Measurements from ENCODE around the gene GALNT14. TPM values are rescaled to one million over a fixed set of nuclear protein-coding genes. Genes with fewer than 3 reads are reported as not detected.

Gene GALNT14
- total and polyA plus RNA-seq, 2 of the 8 experiments (the other 6 are each of a cell fraction or from before 2014, with no cell fraction given): 13.0 to 13.7 TPM

DNA sequence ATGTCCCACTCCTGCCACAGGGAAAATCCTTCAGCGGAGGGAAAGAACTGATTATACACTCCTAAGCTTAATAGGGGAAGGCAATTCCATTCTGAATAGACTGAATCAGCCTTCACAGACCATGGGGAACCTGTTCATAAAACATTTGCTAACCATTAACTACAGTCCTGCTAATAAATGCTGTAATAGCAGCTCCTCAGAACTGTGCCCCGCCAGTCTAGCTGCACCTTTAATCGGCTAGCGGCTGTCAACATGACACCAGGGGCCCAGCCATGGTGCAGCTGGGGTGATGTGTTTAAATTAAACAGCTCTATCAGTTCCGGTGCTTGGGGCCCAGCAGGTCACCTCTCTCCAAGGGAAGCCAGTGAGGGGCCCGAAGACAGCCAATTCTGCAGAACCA lies 77.8 kb downstream of the GALNT14 start:
- 93% methylated on average over 6 of the region's 6 CpGs; no CpG with 5 or more reads in 1 of the 2 experiments for WGBS, 2 experiments (ENCODE audit: extremely low coverage in 1 of 2, insufficient coverage in 1 of 2, insufficient read length in 1 of 2, insufficient replicate concordance in 2 of 2, low coverage in 1 of 2, low lambda C conversion rate in 2 of 2, missing lambda C conversion rate in 1 of 2)
- no peak overlapping the region for H2AK5ac ChIP-seq (ENCODE audit: low read depth, low read length)
- H4K8ac ChIP-seq (ENCODE audit: extremely low read depth, insufficient read depth, low read length): no peak overlapping the region
- TF ChIP-seq FOSL1 (IDR thresholded peaks at IDR 0.05; ENCODE audit: insufficient read depth, low read depth, low read length): no peak
- no peak for TF ChIP-seq KDM5A (IDR thresholded peaks at IDR 0.05; ENCODE audit: low read length)
- TF ChIP-seq RFX5 (IDR thresholded peaks at IDR 0.05; ENCODE audit: borderline replicate concordance, low read depth, low read length): no peak
- TF ChIP-seq ZNF274 (IDR thresholded peaks at IDR 0.05; ENCODE audit: borderline replicate concordance, extremely low read depth, low read length): no peak
- TF ChIP-seq CEBPB (IDR thresholded peaks at IDR 0.05; ENCODE audit: low read depth, low read length): no peak
- DNase-seq (ENCODE audit: low read depth in 1 of 2, low spot score in 2 of 2) (no peak), FAIRE-seq (no peak)
- no peak overlapping the region for H2AFZ ChIP-seq (ENCODE audit: low read length)
- H4K20me1 ChIP-seq (replicated peaks in 1 of 2; ENCODE audit: control insufficient read depth in 1 of 2, insufficient read depth in 2 of 2, low read length in 2 of 2): no peaks in the 10 kb centered on the region
- H3K14ac ChIP-seq (ENCODE audit: insufficient read length): no peak overlapping the region
- no peak overlapping the region for H2BK12ac ChIP-seq (ENCODE audit: low read depth, low read length)
- H2BK120ac ChIP-seq (replicated peaks; ENCODE audit: low read depth, low read length): no peak overlapping the region
- no peak overlapping the region for H3K56ac ChIP-seq (replicated peaks; ENCODE audit: insufficient read length, low read depth, low read length)
- no peak overlapping the region for H3K23ac ChIP-seq (ENCODE audit: insufficient read length)
- H2BK5ac ChIP-seq (ENCODE audit: low read depth, low read length): no peak overlapping the region
- no peaks in the 10 kb centered on the region for H3K36me3 ChIP-seq (ENCODE audit: control insufficient read depth in 2 of 4, insufficient read depth in 4 of 4, low read length in 3 of 4)
- POLR2A ChIA-PET (ENCODE audit: partially characterized antibody): interaction anchor here (1.1 kb wide), 1 partner anchor 11 kb away, joined by 3 read pairs; no protein-coding TSS in a partner anchor
- no peak overlapping the region for H4K5ac ChIP-seq (ENCODE audit: insufficient read length, low read depth, low read length)
- H4K91ac ChIP-seq (replicated peaks; ENCODE audit: insufficient read length, low read length): no peak overlapping the region
- H3K4me1 ChIP-seq (replicated peaks in 1 of 4; ENCODE audit: control insufficient read depth in 3 of 4, insufficient read depth in 4 of 4, low read length in 3 of 4): peaks cover 0 to 3% (median 0%) of the 10 kb centered on the region in 4 experiments; a peak in 1 of 7 replicates
- no peak overlapping the region for H3K27ac ChIP-seq (ENCODE audit: low read depth, low read length)
- H3K27me3 ChIP-seq (replicated peaks in 1 of 4; ENCODE audit: control insufficient read depth in 3 of 4, extremely low read depth in 1 of 4, insufficient read depth in 3 of 4, low read length in 3 of 4): no peaks in the 10 kb centered on the region
- no peak overlapping the region for H2BK15ac ChIP-seq (ENCODE audit: low read length)
- no peak overlapping the region for H3K18ac ChIP-seq (ENCODE audit: extremely low read depth, low read length)
- H3K4ac ChIP-seq (replicated peaks; ENCODE audit: insufficient read length, low read depth, low read length): no peak overlapping the region
- H3K9me3 ChIP-seq (ENCODE audit: insufficient read depth in 2 of 2, low read depth in 1 of 2, low read length in 1 of 2): no peaks in the 10 kb centered on the region
- H3K23me2 ChIP-seq (ENCODE audit: low read depth, low read length): no peaks in the 10 kb centered on the region
- H3K4me3 ChIP-seq (ENCODE audit: extremely low read depth in 1 of 4, insufficient read depth in 2 of 4, low read depth in 3 of 4, low read length in 4 of 4): no peak overlapping the region
- H2BK20ac ChIP-seq (ENCODE audit: low read length): no peak overlapping the region
- no peaks in the 10 kb centered on the region for H3K79me2 ChIP-seq (ENCODE audit: control insufficient read depth in 1 of 2, insufficient read depth in 2 of 2, low read length in 2 of 2)
- no peak overlapping the region for H3K4me2 ChIP-seq (ENCODE audit: insufficient read depth in 1 of 2, low read depth in 2 of 2, low read length in 2 of 2)
- CTCF ChIA-PET (ENCODE audit: partially characterized antibody): interaction anchor here (0.9 to 1.5 kb wide), 3 partner anchors 9 to 195 kb away, joined by 3 to 4 read pairs (median 3); no protein-coding TSS in a partner anchor
- no peak overlapping the region for H3K9ac ChIP-seq (replicated peaks in 1 of 4; ENCODE audit: extremely low read depth in 1 of 4, low read depth in 3 of 4, low read length in 3 of 4)
- H3K79me1 ChIP-seq (ENCODE audit: low read depth, low read length): no peaks in the 10 kb centered on the region

Measured in H1 (cell line).